ACC112 (cell line): ENCODE measurements around the gene KRT80.
A peak's percentile ranks its signal among the peaks of the same experiment; 100 is the strongest.

Experiments used
- H2AFZ ChIP-seq: fragments of 200-600 bp; sonication (generic); one replicate; pipeline ENCODE4 v1.6.0; 2017; ENCODE audit warnings: antibody characterized with exemption, low read length; ENCODE audit not compliant: unreplicated experiment
- H3K27ac ChIP-seq: fragments of 200-600 bp; sonication (generic); 2 replicates; pipeline ENCODE4 v1.5.1; 2014; ENCODE audit warnings: low read depth, mild to moderate bottlenecking, antibody characterized with exemption, low read length, moderate library complexity
- H3K27me3 ChIP-seq: fragments of 200-600 bp; sonication (generic); 2 replicates; pipeline ENCODE4 v1.6.1; 2014; ENCODE audit warnings: mild to moderate bottlenecking, antibody characterized with exemption, low read length, moderate library complexity, mixed read lengths; ENCODE audit not compliant: insufficient read depth
- H3K36me3 ChIP-seq: fragments of 200-600 bp; sonication (generic); 2 replicates; pipeline ENCODE4 v1.6.1; 2016; ENCODE audit warnings: mild to moderate bottlenecking, antibody characterized with exemption, low read length, moderate library complexity, mixed read lengths; ENCODE audit not compliant: insufficient read depth
- H3K4me1 ChIP-seq: fragments of 200-600 bp; sonication (generic); one replicate; pipeline ENCODE4 v1.6.1; 2016; ENCODE audit warnings: low read length, mixed read lengths; ENCODE audit not compliant: insufficient read depth, unreplicated experiment, control insufficient read depth
- H3K4me3 ChIP-seq: fragments of 200-600 bp; sonication (generic); 2 replicates; pipeline ENCODE4 v1.5.1; 2014; ENCODE audit warnings: mild to moderate bottlenecking, low read depth, low read length
- H3K79me2 ChIP-seq: fragments of 200-600 bp; sonication (generic); one replicate; pipeline ENCODE4 v1.6.0; 2016; ENCODE audit warnings: low read length; ENCODE audit not compliant: control insufficient read depth, unreplicated experiment, insufficient read depth

Gene KRT80

GRCh38 chr12:52193991-52194390 is 2.2 kb upstream of the KRT80 start:
- Histone ChIP-seq H3K27me3 (no peaks in the 10 kb centered on the region), H3K36me3 (no peaks in the 10 kb centered on the region), H3K79me2 (no peaks in the 10 kb centered on the region), H3K4me3 (no peak overlapping the region), H3K4me1 (peaks cover 74% of the 10 kb centered on the region), H2AFZ (no peak overlapping the region), H3K27ac (no peak overlapping the region)

GRCh38 chr12:52193532-52193931 is 1.7 kb upstream of the KRT80 start:
- Histone ChIP-seq H3K4me3 (no peak overlapping the region), H3K79me2 (no peaks in the 10 kb centered on the region), H3K27ac (no peak overlapping the region), H3K4me1 (peaks cover 73% of the 10 kb centered on the region), H3K27me3 (no peaks in the 10 kb centered on the region), H3K36me3 (no peaks in the 10 kb centered on the region), H2AFZ (no peak overlapping the region)

GRCh38 chr12:52190860-52191729 is 719 bp downstream of the KRT80 start:
- no peak overlapping the region for H3K4me3 ChIP-seq
- H3K36me3 ChIP-seq = no peaks in the 10 kb centered on the region
- peaks cover 71% of the 10 kb centered on the region for H3K4me1 ChIP-seq
- no peaks in the 10 kb centered on the region for H3K79me2 ChIP-seq
- no peak overlapping the region for H2AFZ ChIP-seq
- H3K27ac ChIP-seq = peak overlapping the region; percentile 78
- H3K27me3 ChIP-seq = no peaks in the 10 kb centered on the region

GRCh38 chr12:52189376-52190174 is 2.2 kb downstream of the KRT80 start:
- H3K27me3 ChIP-seq = no peaks in the 10 kb centered on the region
- peak overlapping the region; percentile 25 for H3K27ac ChIP-seq
- peaks cover 75% of the 10 kb centered on the region for H3K4me1 ChIP-seq
- H2AFZ ChIP-seq = no peak overlapping the region
- H3K36me3 ChIP-seq = no peaks in the 10 kb centered on the region
- no peak overlapping the region for H3K4me3 ChIP-seq
- H3K79me2 ChIP-seq = no peaks in the 10 kb centered on the region

- Histone ChIP-seq H2AFZ (no peak overlapping the region), H3K36me3 (no peaks in the 10 kb centered on the region), H3K79me2 (no peaks in the 10 kb centered on the region), H3K4me3 (no peak overlapping the region), H3K27ac (no peak overlapping the region), H3K4me1 (peaks cover 66% of the 10 kb centered on the region), H3K27me3 (no peaks in the 10 kb centered on the region)
These were observed 3.2 kb downstream of the KRT80 start for GRCh38 chr12:52188658-52189057.

- Histone ChIP-seq H3K27ac (no peak overlapping the region), H3K79me2 (no peaks in the 10 kb centered on the region), H2AFZ (no peak overlapping the region), H3K4me1 (peaks cover 56% of the 10 kb centered on the region), H3K4me3 (no peak overlapping the region), H3K27me3 (no peaks in the 10 kb centered on the region), H3K36me3 (no peaks in the 10 kb centered on the region)
These were observed 4.2 kb downstream of the KRT80 start for GRCh38 chr12:52187640-52188039.

- Histone ChIP-seq H3K79me2 (no peaks in the 10 kb centered on the region), H3K27ac (peak overlapping the region; percentile 78), H2AFZ (no peak overlapping the region), H3K4me3 (no peak overlapping the region), H3K27me3 (no peaks in the 10 kb centered on the region), H3K4me1 (peaks cover 52% of the 10 kb centered on the region), H3K36me3 (no peaks in the 10 kb centered on the region)
These were observed 4.6 kb downstream of the KRT80 start for GRCh38 chr12:52187206-52187605.

- Histone ChIP-seq H3K27me3 (no peaks in the 10 kb centered on the region), H3K27ac (peak overlapping the region; percentile 78), H3K36me3 (no peaks in the 10 kb centered on the region), H3K4me1 (peaks cover 44% of the 10 kb centered on the region), H3K4me3 (no peak overlapping the region), H3K79me2 (no peaks in the 10 kb centered on the region), H2AFZ (no peak overlapping the region)
These were observed 5.5 kb downstream of the KRT80 start for GRCh38 chr12:52186118-52186840.

GRCh38 chr12:52185400-52185967 is 6.3 kb downstream of the KRT80 start:
- H3K4me3 ChIP-seq = no peak overlapping the region
- no peaks in the 10 kb centered on the region for H3K79me2 ChIP-seq
- H3K36me3 ChIP-seq = no peaks in the 10 kb centered on the region
- peaks cover 36% of the 10 kb centered on the region for H3K4me1 ChIP-seq
- H2AFZ ChIP-seq = no peak overlapping the region
- no peaks in the 10 kb centered on the region for H3K27me3 ChIP-seq
- peak overlapping the region; percentile 78; the same call in 1 of the 2 replicates for H3K27ac ChIP-seq

- H2AFZ ChIP-seq = no peak overlapping the region
- no peak overlapping the region for H3K27ac ChIP-seq
- H3K79me2 ChIP-seq = no peaks in the 10 kb centered on the region
- H3K36me3 ChIP-seq = no peaks in the 10 kb centered on the region
- H3K4me1 ChIP-seq = peaks cover 29% of the 10 kb centered on the region
- no peak overlapping the region for H3K4me3 ChIP-seq
- H3K27me3 ChIP-seq = no peaks in the 10 kb centered on the region
These were observed 7.0 kb downstream of the KRT80 start for GRCh38 chr12:52184813-52185212.
